SJSA1 (cell line): ENCODE data around the gene MYO19. TPM values are rescaled to one million over a fixed set of nuclear protein-coding genes. Genes with fewer than 3 reads are reported as not detected.

Experiments
- DNase-seq, 2 experiments: peaks; one replicate each; pipeline ENCODE4 v3.0.0-alpha.2; 2015 to 2020; ENCODE audit warnings: low spot score in 2 of 2, low read depth in 1 of 2
- H3K27ac ChIP-seq: fragments of 250-450 bp; sonication (Bioruptor Pico); 2 replicates; pipeline ENCODE4 v1.5.1; 2020; ENCODE audit warnings: mild to moderate bottlenecking, moderate library complexity
- H3K27me3 ChIP-seq: fragments of 250-450 bp; sonication (Bioruptor Pico); replicated peaks from 2 replicates; pipeline ENCODE4 v1.5.1; 2020; ENCODE audit warnings: mild to moderate bottlenecking, moderate library complexity
- H3K36me3 ChIP-seq: fragments of 250-450 bp; sonication (Bioruptor Pico); 2 replicates; pipeline ENCODE4 v1.5.1; 2020; ENCODE audit warnings: mild to moderate bottlenecking
- H3K4me1 ChIP-seq: fragments of 250-450 bp; sonication (Bioruptor Pico); replicated peaks from 2 replicates; pipeline ENCODE4 v1.6.1; 2021; ENCODE audit warnings: mild to moderate bottlenecking
- H3K4me3 ChIP-seq: fragments of 250-450 bp; sonication (Bioruptor Pico); 2 replicates; pipeline ENCODE4 v1.5.1; 2020; ENCODE audit warnings: mild to moderate bottlenecking
- H3K9me3 ChIP-seq: fragments of 250-450 bp; sonication (Bioruptor Pico); replicated peaks from 2 replicates; pipeline ENCODE4 v1.5.1; 2020; ENCODE audit warnings: mild to moderate bottlenecking
- total RNA-seq: library from RNA; depleted of rRNA; stranded (reverse); fragments of >200 nt; shearing (Covaris generic); gene quantifications from 2 replicates; pipeline ENCODE4 v1.2.3, GENCODE V29; 2014

The MYO19 gene
- total RNA-seq, 1 experiment from 2014 or later = 57.9 TPM

DNA sequence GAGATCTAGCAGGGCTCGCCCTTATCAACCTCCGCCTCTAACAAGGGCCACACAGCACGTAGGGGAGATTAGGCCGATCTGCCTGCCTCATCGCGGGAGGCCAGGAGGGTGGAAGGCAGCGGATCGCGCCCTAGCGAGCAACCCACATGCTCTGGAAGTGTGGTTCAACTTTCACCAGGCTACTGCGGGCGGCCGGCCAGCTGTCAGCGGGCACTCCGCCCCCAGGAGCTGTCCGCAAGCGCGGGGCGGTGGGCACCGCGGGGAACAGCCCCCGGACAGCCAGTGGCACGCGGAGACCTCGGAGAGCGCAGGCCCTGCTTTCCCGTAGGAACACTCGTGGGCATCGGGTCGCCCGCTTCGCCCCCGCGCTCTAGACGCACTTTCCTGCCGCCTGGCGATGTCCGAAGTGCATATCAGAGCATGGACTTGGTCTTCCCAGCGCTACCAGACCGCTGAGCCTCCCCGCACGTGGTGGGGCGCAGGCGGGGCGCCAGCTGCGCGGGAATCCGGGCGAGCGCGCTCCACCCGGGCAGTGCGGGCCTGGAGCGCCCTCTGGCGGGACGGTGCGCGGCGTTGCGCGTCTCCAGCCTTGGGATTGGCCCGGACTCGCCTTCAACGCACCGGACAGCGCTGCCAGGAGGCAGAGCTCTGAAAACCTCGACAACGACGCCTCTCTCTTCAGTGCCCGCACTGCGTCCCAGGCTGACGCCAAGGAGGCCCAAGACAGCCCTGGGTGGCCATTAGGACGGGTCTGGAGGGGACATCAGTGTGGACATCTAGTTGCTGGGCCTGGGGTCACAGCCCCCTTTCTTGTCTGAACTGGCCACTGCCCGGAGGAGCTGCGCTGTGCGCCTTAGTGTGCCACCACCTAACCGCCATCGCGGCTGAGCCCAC lies 51.8 kb downstream of the MYO19 start:
- H3K4me1 ChIP-seq = peaks cover 21% of the 10 kb centered on the region
- no peaks in the 10 kb centered on the region for H3K36me3 ChIP-seq
- no peak overlapping the region for H3K27ac ChIP-seq
- no peak overlapping the region for H3K4me3 ChIP-seq
- peaks cover 17% of the 10 kb centered on the region for H3K27me3 ChIP-seq
- no peaks in the 10 kb centered on the region for H3K9me3 ChIP-seq
- DNase-seq = peak; percentile 60 to 76

- H3K9me3 ChIP-seq = no peaks in the 10 kb centered on the region
- no peak for DNase-seq
- no peaks in the 10 kb centered on the region for H3K36me3 ChIP-seq
- H3K27ac ChIP-seq = no peak overlapping the region
- H3K4me1 ChIP-seq = peaks cover 16% of the 10 kb centered on the region
- no peak overlapping the region for H3K4me3 ChIP-seq
- H3K27me3 ChIP-seq = peaks cover 20% of the 10 kb centered on the region
Measured at GRCh38 chr17:36481829-36482228, 52.8 kb downstream of the MYO19 start.

- peaks cover 8% of the 10 kb centered on the region; the same call in 1 of the 2 replicates for H3K27me3 ChIP-seq
- H3K4me1 ChIP-seq = no peaks in the 10 kb centered on the region
- H3K36me3 ChIP-seq = no peaks in the 10 kb centered on the region
- DNase-seq = no peak
- H3K27ac ChIP-seq = no peak overlapping the region
- no peaks in the 10 kb centered on the region for H3K9me3 ChIP-seq
- H3K4me3 ChIP-seq = no peak overlapping the region
Measured at GRCh38 chr17:36475346-36475970, 59.2 kb downstream of the MYO19 start.

- Histone ChIP-seq H3K27ac (no peak overlapping the region), H3K4me3 (no peak overlapping the region), H3K4me1 (no peaks in the 10 kb centered on the region), H3K9me3 (no peaks in the 10 kb centered on the region), H3K36me3 (no peaks in the 10 kb centered on the region), H3K27me3 (peaks cover 12% of the 10 kb centered on the region)
- no peak for DNase-seq
Measured at GRCh38 chr17:36474571-36474970, 60.1 kb downstream of the MYO19 start.

DNA sequence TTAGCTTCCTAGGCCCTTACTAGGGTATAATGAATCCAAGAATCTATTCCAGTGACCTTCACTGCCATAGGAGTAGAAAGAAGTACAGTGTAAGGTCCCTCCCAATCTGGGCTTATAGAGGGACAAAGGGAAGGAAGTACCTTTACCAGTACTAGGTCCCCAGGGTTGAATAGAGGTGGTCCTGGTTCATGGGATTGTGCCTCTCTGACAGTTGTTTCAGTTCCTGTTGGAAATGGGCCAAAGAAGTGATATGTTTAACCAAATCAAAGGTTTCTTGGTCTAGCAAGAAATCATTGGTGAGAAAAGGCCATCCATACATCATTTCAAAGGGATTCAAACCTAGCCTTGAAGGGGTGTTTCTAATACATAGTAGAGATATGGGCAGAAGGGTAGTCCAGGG lies 64.2 kb downstream of the MYO19 start:
- Histone ChIP-seq H3K27ac (no peak overlapping the region), H3K4me1 (no peaks in the 10 kb centered on the region), H3K36me3 (no peaks in the 10 kb centered on the region), H3K4me3 (no peak overlapping the region), H3K9me3 (no peaks in the 10 kb centered on the region), H3K27me3 (peaks cover 21% of the 10 kb centered on the region)
- no peak for DNase-seq

DNA sequence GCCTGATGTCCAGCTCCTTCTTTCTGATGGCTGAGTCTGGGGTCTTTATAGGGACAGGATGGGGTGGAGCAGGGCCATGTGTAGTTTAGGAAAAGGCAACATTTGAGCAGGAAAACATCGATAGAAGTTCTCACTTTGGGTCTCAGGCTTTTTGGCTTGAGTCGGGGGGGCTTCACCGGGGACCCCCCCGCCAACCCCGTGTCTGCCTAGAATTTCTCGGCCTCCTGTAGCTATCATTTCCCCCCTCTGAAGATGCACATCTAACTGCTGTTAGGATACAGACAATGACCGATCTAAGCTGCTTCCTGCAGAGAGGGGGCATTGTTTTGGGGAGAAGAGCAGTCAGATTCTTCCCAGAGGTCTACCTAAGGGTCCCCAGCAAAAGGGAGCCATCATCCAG lies 64.9 kb downstream of the MYO19 start:
- no peak overlapping the region for H3K27ac ChIP-seq
- H3K9me3 ChIP-seq = no peaks in the 10 kb centered on the region
- H3K36me3 ChIP-seq = no peaks in the 10 kb centered on the region
- peaks cover 21% of the 10 kb centered on the region for H3K27me3 ChIP-seq
- no peak for DNase-seq
- no peaks in the 10 kb centered on the region for H3K4me1 ChIP-seq
- no peak overlapping the region for H3K4me3 ChIP-seq

- no peak for DNase-seq
- Histone ChIP-seq H3K9me3 (no peaks in the 10 kb centered on the region), H3K27me3 (peaks cover 19% of the 10 kb centered on the region), H3K4me3 (no peak overlapping the region), H3K36me3 (no peaks in the 10 kb centered on the region), H3K4me1 (no peaks in the 10 kb centered on the region), H3K27ac (no peak overlapping the region)
Measured at GRCh38 chr17:36468903-36469635, 65.6 kb downstream of the MYO19 start.

- H3K4me3 ChIP-seq = no peak overlapping the region
- H3K27me3 ChIP-seq = peaks cover 18% of the 10 kb centered on the region
- H3K9me3 ChIP-seq = no peaks in the 10 kb centered on the region
- DNase-seq = no peak
- H3K4me1 ChIP-seq = no peaks in the 10 kb centered on the region
- H3K27ac ChIP-seq = no peak overlapping the region
- no peaks in the 10 kb centered on the region for H3K36me3 ChIP-seq
Measured at GRCh38 chr17:36464765-36465088, 69.9 kb downstream of the MYO19 start.

DNA sequence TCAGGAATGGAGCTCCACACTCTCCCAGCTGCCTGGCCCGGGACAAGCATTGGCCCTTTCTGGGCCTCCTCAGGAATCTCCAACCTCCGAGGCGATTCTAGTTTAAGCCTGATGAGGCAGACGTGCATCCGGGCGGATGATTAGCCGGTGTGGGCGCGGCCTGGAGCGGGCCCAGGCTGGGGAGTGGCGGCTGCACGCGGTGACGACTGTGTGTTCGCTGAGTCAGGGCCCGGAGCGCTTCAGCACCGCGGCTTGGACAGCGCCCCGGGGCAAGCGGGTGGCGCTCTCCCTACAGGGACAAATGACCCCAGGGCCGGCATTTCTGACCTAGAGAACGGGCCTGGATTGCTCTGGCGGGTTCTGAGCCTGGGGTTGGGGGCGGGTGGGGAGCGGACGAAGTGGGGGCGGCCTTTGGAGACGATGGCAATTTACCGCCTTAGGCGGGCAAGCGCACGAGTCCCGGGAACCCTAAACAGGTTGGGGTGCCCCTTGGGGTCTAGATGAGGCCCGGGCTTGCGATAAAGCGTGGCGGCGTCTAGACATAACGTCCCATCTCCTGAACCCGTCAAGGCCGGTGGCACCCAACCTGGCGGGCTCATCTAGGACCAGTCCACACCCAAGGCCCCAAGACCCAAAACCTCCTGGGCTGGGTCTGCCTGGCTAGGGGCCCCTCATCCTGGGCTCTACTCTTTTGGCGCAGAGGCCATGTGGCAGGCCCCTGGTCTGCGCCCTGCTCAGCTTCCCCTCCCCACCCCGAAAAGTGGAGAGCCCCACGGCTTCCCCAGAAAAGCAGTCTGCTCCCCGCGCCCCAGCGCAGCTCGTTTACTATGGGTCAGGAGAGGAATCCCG lies 70.5 kb downstream of the MYO19 start:
- DNase-seq = peak; percentile 6 to 63
- Histone ChIP-seq H3K27ac (no peak overlapping the region), H3K4me3 (no peak overlapping the region), H3K4me1 (no peaks in the 10 kb centered on the region), H3K9me3 (no peaks in the 10 kb centered on the region), H3K36me3 (no peaks in the 10 kb centered on the region), H3K27me3 (peaks cover 17% of the 10 kb centered on the region)

DNA sequence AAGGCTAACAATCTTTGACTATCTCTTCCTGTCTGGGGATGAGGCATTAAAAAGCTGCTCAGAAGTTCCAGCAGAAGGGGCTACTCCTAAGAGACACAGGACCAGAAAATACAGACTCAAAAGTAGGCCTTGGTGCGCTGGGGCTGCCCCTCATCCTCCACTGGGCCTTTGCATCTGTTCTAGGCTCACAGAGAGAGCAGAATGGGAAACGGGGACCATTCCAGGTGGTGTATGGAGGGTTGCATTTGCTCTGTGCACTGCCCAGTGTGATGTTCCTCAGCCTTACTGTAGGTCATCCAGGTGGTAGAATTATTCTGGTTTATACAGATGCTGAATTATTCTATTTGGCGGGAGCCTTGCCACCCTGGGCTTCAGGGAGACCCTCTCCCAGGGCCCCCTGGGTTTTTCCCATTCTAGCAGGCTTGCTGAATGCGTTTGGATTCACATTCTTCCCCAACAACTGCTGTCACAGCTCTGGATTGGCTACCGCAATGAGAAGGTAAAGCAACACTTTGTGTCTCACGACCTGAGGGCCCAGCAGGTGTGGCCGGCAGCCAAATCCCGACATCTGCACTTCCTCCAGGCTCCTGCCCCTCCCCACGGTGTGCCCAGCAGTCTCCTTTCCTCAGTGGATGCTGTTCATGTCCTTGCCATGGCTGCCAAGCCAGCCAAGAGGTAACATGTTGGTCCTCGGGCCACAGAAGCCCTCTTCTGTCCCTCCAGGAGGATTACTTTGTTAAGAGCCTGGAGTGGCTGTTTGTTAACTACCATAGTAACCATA lies 73.1 kb downstream of the MYO19 start:
- no peak overlapping the region for H3K27ac ChIP-seq
- no peak for DNase-seq

GRCh38 chr17:36460265-36460937 lies 74.3 kb downstream of the MYO19 start:
- Histone ChIP-seq H3K27ac (no peak overlapping the region), H3K4me3 (no peak overlapping the region), H3K36me3 (no peaks in the 10 kb centered on the region), H3K27me3 (0 out of 2 replicates have a peak, but pooled peaks cover 5% of the 10 kb centered on the region), H3K9me3 (no peaks in the 10 kb centered on the region), H3K4me1 (no peaks in the 10 kb centered on the region)
- no peak for DNase-seq

More for the DNA sequence above, 73.1 kb downstream of the MYO19 start:
- H3K36me3 ChIP-seq = no peaks in the 10 kb centered on the region
- no peak overlapping the region for H3K4me3 ChIP-seq
- 0 out of 2 replicates have a peak, but pooled peaks cover 5% of the 10 kb centered on the region for H3K27me3 ChIP-seq
- H3K9me3 ChIP-seq = no peaks in the 10 kb centered on the region
- no peaks in the 10 kb centered on the region for H3K4me1 ChIP-seq

DNA sequence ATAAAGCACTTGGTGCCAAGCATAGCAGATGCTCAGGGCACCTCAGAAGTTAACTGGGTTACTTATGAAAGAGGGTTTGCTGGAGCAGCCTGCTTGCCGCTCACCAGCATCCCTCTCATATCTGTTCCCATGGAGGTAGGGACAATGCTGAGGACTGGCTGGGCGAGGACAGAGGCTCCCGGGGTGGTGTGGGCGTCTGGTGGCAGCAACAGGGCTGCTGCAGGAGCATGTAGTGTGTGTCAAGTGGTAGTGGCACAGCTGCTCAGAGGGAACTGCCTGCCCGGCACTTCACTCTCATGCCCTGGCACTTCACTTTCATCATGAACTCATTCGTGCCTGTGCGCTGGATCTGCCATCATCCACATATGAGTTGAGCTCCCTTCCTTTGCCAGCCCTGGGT lies 75.1 kb downstream of the MYO19 start:
- H3K27ac ChIP-seq = no peak overlapping the region
- no peaks in the 10 kb centered on the region for H3K36me3 ChIP-seq
- no peak overlapping the region for H3K4me3 ChIP-seq
- H3K9me3 ChIP-seq = no peaks in the 10 kb centered on the region
- DNase-seq = no peak
- H3K27me3 ChIP-seq = 0 out of 2 replicates have a peak, but pooled peaks cover 5% of the 10 kb centered on the region
- H3K4me1 ChIP-seq = no peaks in the 10 kb centered on the region
